Gastroesophageal sphincter (tissue), 3 donors: Measurements from ENCODE around the gene GMDS.

Experiments
- CTCF ChIP-seq, 4 experiments: fragments of 200-600 bp in 2 of 4; fragments of 450-650 bp in 2 of 4; sonication (generic) in 1 of 4; IDR thresholded peaks; one replicate each; pipeline ENCODE4 v1.5.1; 2017 to 2019; ENCODE audit warnings: antibody characterized with exemption in 4 of 4, mild to moderate bottlenecking in 2 of 4, moderate library complexity in 2 of 4
- EP300 ChIP-seq: sonication (generic); formaldehyde crosslinking; IDR thresholded peaks from one replicate; pipeline ENCODE4 v1.6.1; 2017; ENCODE audit warnings: antibody characterized with exemption, mild to moderate bottlenecking
- POLR2A ChIP-seq, 2 donors: fragments of 450-650 bp; IDR thresholded peaks; one replicate each; pipeline ENCODE4 v1.6.1; 2017; ENCODE audit warnings: antibody characterized with exemption in 2 of 2, mild to moderate bottlenecking in 2 of 2, moderate library complexity in 1 of 2
- POLR2AphosphoS5 ChIP-seq: sonication (generic); formaldehyde crosslinking; IDR thresholded peaks from one replicate; pipeline ENCODE4 v1.6.1; 2017; ENCODE audit warnings: antibody characterized with exemption

DNA sequence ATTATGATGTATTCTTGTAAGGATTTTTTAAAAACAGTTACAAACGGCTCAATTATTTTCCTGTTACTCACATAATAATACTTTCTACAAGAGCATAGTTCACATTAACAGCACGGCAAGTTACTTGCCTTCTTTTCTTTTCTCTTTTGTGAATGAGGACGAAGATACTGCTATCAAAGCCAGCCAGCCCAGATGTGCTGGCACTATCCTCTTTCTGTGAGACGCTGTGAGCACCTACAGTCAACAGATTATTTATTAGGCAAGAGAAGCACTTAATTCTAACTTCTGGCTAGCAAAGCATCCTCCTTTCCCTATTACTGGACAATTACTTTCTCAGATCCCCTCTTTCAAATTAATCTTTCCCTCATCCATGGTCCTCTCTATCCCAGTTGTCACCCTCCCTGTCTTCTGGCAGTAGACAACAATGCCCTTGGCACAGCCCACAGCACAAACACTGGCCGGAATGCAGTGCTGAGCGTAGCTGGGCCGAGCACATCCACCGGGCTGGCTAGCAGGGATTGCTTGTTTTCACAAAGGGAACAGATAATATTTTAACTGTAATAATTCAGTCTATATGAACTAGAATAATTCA lies 373.6 kb downstream of the GMDS start:
- TF ChIP-seq CTCF (IDR thresholded peaks at IDR 0.05) (no peak), POLR2A (IDR thresholded peaks at IDR 0.05) (no peak), POLR2AphosphoS5 (no peak), EP300 (no peak)
